HL-60 (cell line): ENCODE results near the gene PCDHA4.

Source experiments
- GABPA ChIP-seq: IDR thresholded peaks from 2 replicates; pipeline ENCODE4 v1.6.1; 2012; ENCODE audit warnings: low read depth
- POLR2AphosphoS5 ChIP-seq: IDR thresholded peaks from 2 replicates; pipeline ENCODE4 v1.6.1; 2012; ENCODE audit warnings: low read depth
- SPI1 ChIP-seq: IDR thresholded peaks from 2 replicates; pipeline ENCODE4 v1.6.1; 2012; ENCODE audit warnings: low read depth, mild to moderate bottlenecking, borderline replicate concordance
- TF ChIP-seq, protein P1 (sequence below): IDR thresholded peaks from one replicate; pipeline ENCODE4 v1.5.1; 2011; ENCODE audit warnings: low read length, control low read depth, inconsistent platforms; ENCODE audit not compliant: insufficient read depth
- TF ChIP-seq, protein P2 (sequence below): IDR thresholded peaks from 2 replicates; pipeline ENCODE4 v1.6.1; 2012; ENCODE audit warnings: low read depth; ENCODE audit not compliant: insufficient replicate concordance

DNA sequence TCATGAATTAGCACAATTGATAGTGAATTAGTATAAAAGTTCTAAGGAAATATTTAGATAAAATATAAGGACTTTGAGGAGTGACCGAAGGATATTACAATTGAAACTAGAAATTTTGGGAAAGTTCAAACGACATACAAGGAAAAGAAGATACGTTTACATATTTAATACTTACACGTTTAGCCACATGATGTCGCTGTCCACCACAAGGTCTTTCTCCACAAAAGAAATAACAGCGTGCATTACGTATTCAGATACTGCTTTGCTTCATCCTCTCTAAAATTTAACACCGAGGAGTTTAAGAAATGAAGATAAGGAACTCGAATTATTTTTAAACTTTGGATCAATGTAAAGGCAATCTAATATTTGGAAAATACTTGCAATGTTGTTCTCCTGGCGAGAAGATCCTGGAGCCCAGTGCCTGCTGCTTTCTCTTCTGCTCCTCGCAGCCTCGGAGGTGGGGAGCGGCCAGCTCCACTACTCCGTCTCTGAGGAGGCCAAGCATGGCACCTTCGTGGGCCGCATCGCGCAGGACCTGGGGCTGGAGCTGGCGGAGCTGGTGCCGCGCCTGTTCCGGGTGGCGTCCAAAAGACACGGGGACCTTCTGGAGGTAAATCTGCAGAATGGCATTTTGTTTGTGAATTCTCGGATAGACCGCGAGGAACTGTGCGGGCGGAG is 5.9 kb upstream of the PCDHA4 start, which contains the start of gene PCDHA3:
- TF ChIP-seq, protein P1, sequence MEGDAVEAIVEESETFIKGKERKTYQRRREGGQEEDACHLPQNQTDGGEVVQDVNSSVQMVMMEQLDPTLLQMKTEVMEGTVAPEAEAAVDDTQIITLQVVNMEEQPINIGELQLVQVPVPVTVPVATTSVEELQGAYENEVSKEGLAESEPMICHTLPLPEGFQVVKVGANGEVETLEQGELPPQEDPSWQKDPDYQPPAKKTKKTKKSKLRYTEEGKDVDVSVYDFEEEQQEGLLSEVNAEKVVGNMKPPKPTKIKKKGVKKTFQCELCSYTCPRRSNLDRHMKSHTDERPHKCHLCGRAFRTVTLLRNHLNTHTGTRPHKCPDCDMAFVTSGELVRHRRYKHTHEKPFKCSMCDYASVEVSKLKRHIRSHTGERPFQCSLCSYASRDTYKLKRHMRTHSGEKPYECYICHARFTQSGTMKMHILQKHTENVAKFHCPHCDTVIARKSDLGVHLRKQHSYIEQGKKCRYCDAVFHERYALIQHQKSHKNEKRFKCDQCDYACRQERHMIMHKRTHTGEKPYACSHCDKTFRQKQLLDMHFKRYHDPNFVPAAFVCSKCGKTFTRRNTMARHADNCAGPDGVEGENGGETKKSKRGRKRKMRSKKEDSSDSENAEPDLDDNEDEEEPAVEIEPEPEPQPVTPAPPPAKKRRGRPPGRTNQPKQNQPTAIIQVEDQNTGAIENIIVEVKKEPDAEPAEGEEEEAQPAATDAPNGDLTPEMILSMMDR: no peak
- TF ChIP-seq POLR2AphosphoS5: no peak
- no peak for TF ChIP-seq SPI1
- TF ChIP-seq GABPA: no peak
- TF ChIP-seq, protein P2, sequence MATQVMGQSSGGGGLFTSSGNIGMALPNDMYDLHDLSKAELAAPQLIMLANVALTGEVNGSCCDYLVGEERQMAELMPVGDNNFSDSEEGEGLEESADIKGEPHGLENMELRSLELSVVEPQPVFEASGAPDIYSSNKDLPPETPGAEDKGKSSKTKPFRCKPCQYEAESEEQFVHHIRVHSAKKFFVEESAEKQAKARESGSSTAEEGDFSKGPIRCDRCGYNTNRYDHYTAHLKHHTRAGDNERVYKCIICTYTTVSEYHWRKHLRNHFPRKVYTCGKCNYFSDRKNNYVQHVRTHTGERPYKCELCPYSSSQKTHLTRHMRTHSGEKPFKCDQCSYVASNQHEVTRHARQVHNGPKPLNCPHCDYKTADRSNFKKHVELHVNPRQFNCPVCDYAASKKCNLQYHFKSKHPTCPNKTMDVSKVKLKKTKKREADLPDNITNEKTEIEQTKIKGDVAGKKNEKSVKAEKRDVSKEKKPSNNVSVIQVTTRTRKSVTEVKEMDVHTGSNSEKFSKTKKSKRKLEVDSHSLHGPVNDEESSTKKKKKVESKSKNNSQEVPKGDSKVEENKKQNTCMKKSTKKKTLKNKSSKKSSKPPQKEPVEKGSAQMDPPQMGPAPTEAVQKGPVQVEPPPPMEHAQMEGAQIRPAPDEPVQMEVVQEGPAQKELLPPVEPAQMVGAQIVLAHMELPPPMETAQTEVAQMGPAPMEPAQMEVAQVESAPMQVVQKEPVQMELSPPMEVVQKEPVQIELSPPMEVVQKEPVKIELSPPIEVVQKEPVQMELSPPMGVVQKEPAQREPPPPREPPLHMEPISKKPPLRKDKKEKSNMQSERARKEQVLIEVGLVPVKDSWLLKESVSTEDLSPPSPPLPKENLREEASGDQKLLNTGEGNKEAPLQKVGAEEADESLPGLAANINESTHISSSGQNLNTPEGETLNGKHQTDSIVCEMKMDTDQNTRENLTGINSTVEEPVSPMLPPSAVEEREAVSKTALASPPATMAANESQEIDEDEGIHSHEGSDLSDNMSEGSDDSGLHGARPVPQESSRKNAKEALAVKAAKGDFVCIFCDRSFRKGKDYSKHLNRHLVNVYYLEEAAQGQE: no peak
